ENCODE measurements around the gene PDCD7.
"Not testable (repeated sequence)": the region's sequence is repeated elsewhere in the genome, so short reads cannot be mapped to it uniquely, and the experiment has no call there.

PDCD7 gene

GRCh38 chr15:65089206-65089824, 44.3 kb downstream of the PDCD7 start:
- DNase-seq (ENCODE audit: low spot score) = peak; percentile 83

GRCh38 chr15:65088643-65089021, 45.0 kb downstream of the PDCD7 start:
- peak; percentile 84 for DNase-seq (ENCODE audit: low spot score)

- no peak for DNase-seq (ENCODE audit: low spot score)
Measured at GRCh38 chr15:65087873-65088642, 45.5 kb downstream of the PDCD7 start.

GRCh38 chr15:65087411-65087810, 46.2 kb downstream of the PDCD7 start:
- DNase-seq (ENCODE audit: low spot score) = no peak

- no peak for DNase-seq (ENCODE audit: low spot score)
Measured at GRCh38 chr15:65086680-65087111, 46.9 kb downstream of the PDCD7 start.

- DNase-seq (ENCODE audit: low spot score) = peak; percentile 79
Measured at GRCh38 chr15:65085990-65086679, 47.5 kb downstream of the PDCD7 start.

GRCh38 chr15:65085207-65085753, 48.3 kb downstream of the PDCD7 start:
- no peak for DNase-seq (ENCODE audit: low spot score)

GRCh38 chr15:65084500-65085206, 49.0 kb downstream of the PDCD7 start:
- DNase-seq (ENCODE audit: low spot score) = no peak

- DNase-seq (ENCODE audit: low spot score) = no peak
Measured at GRCh38 chr15:65083262-65083701, 50.3 kb downstream of the PDCD7 start.

GRCh38 chr15:65082303-65082953, 51.2 kb downstream of the PDCD7 start:
- no peak for DNase-seq (ENCODE audit: low spot score)

- no peak for DNase-seq (ENCODE audit: low spot score)
Measured at GRCh38 chr15:65081758-65082157, 51.9 kb downstream of the PDCD7 start.

- DNase-seq (ENCODE audit: low spot score) = no peak
Measured at GRCh38 chr15:65081270-65081669, 52.3 kb downstream of the PDCD7 start.

- DNase-seq (ENCODE audit: low spot score) = no peak
Measured at GRCh38 chr15:65079580-65079979, 54.0 kb downstream of the PDCD7 start.

- DNase-seq (ENCODE audit: low spot score) = no peak
Measured at GRCh38 chr15:65077981-65078352, 55.6 kb downstream of the PDCD7 start.

GRCh38 chr15:65077291-65077980, 56.2 kb downstream of the PDCD7 start:
- no peak for DNase-seq (ENCODE audit: low spot score)

GRCh38 chr15:65076486-65077290, 56.9 kb downstream of the PDCD7 start, which contains the start of gene KBTBD13:
Gene KBTBD13 (plus strand): TSS chr15:65076746. CDS start chr15:65076816, 70 bp downstream.
- no peak for DNase-seq (ENCODE audit: low spot score)

GRCh38 chr15:65075607-65076395, 57.8 kb downstream of the PDCD7 start:
- not testable (repeated sequence) for DNase-seq (ENCODE audit: low spot score)

- DNase-seq (ENCODE audit: low spot score) = not testable (repeated sequence)
Measured at GRCh38 chr15:65074946-65075345, 58.7 kb downstream of the PDCD7 start.

GRCh38 chr15:65072617-65073016, 61.0 kb downstream of the PDCD7 start:
- no peak for DNase-seq (ENCODE audit: low spot score)
